ENCODE results near the gene ATP9A.
"Not testable (repeated sequence)": the region's sequence is repeated elsewhere in the genome, so short reads cannot be mapped to it uniquely, and the experiment has no call there.

Gene ATP9A

GRCh38 chr20:51593584-51593983 is 174.6 kb downstream of the ATP9A start:
- no peak for DNase-seq

DNA sequence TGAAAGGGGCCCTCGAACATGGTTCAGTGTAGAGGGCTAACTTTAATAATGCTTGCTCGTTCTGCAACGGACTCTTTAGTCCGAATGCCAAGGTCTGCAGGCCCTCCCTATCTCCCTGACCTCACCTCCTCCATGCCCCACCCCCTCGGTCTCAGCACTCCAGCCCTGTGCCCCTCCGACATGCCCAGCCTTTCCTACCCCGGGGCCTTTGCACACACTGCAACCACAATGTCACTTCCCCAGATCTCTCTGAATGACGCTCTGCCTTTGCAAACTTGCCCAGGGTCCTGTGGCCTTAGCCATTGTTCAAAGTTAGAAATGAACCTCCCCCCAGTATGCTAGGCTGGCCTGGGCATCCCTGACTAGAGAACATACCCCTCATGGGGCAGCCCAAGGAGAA is 175.6 kb downstream of the ATP9A start:
- no peak for DNase-seq

DNA sequence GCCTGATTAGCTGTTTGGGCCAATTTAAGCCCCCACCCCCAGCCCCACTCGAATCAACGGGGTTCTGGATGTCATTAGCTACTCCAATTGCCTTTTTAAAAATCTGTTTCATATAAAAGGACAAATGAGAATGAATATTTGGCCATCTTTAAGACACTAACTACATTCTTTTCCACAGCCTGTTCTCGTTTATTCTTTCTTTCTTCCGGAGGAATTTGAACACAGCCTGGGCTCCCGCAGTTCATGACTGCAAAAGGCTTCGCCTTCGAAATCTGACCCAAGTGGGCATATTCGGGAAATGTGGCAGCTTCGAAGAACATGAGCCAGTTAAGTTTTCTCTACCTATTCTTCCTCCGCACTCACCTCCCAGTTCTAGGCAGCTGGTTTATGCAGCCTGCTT is 176.3 kb downstream of the ATP9A start:
- DNase-seq, result no peak

DNA sequence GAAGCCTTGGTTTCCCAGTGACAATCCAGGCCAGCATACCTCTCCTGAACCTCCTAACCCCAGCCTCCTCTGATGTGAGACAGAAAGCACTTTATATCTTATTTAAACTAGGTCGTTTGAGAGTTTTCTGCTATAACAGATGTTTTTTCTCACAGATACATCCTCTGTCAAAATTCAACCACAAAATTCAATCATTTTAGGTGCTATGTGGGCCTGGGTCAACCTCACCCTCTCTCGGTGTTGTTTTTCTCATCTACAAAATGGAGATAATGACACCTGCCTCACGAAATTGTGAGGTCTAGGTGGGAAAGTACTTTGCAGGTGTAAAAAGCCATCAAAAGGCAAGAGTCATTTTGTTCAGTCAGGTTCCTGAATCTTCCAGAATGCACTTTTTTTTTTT is 179.4 kb downstream of the ATP9A start:
- DNase-seq, result no peak

- no peak for DNase-seq
These were observed 181.0 kb downstream of the ATP9A start for GRCh38 chr20:51587145-51587544.

DNA sequence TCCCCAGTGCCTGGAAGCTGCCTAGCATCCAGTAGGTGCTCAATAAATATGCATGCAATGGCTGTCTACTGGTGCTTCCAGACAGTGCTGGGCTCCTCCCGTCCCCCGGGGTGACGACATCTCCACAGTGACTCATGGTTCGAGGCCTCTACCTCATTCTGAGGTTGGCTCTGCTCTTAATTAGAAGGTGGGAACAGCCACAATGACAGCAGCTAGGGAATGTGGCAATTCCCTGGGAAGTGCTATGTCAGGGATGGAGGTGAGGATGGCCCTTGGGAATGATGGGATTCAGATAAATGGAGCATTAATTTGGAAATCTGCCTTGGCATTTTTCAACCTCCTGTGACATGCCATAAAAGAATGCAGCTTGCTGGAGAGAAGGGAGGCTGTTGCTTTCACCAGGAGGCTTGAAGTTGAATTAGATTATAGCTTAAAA is 182.2 kb downstream of the ATP9A start:
- no peak for DNase-seq

DNA sequence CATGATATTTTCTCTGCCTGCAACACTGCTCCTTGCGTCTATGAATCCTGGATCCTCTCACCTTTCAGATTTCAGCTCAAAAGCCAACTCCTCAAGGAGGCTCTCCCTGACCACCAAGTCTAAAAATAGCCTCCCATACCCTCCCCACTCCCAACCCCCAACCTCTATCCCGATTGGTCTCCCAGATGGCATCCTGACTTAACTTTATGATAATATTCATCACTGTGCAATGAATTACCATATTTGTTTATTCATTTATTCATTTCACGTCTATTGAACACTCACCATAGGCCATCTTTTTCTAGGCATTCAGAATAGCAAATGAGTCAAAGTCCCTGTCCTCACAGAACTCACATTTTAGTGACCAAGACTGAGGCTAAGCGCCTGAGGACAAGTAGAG is 183.0 kb downstream of the ATP9A start:
- DNase-seq, result no peak

GRCh38 chr20:51584737-51585136 is 183.5 kb downstream of the ATP9A start:
- DNase-seq, result no peak

DNA sequence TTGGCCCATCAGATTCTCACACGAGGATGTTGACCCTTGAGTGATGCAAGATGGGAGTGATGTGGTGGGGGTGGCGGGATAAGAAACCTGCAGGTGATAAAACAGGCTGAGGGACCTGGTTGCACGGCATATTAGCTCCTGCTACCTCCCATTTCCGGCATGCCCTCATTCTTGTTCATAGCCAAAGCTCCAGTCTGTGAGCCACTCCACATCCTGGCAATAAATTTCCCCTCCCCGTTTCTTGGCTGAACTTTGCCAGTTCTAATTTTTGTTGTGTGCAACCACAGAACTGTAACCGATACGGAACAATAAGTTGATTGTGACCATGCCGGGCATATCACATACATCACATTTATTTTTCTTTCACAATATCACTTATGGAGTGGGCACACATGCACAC is 184.1 kb downstream of the ATP9A start:
- no peak for DNase-seq

DNA sequence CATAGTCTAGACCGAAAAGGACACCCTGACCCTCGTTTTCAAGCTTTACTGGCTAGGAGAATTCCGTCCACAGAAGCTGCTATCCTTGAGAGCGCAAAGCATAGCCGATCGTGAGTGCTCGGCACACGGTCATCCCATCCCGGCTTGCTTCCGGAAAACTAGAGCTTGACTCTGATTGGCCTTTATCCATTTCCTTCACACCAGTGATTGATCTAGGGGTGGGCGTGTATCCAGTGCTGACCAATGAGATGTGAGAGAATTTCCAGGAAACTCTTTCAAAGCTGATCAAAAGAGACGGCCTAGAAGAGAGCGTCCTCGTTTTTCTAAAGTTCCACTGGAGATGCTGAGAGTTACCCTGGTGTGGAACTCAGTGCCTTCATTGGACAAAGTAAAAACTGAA is 184.7 kb downstream of the ATP9A start:
- DNase-seq, result no peak

- no peak for DNase-seq
These were observed 185.1 kb downstream of the ATP9A start for GRCh38 chr20:51583073-51583472.

DNA sequence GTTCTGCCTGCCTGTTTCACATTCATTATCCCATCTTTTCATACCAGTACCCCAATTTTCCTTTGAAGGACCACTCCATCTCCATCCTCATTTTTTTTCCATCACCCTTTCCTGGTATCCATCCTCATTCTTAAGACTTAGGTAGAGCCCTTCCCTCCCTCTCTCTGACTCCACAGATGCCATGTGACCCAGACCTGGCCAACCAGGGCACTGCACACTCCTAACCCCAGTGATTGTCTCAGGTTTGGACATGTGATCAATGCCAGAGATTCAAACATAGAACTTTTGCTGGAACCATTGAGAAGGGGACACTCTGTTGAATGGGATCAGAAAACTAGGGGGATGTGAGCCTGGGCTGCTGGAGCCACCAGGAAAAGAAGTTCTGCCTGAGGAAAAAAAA is 186.6 kb downstream of the ATP9A start:
- DNase-seq, result no peak

DNA sequence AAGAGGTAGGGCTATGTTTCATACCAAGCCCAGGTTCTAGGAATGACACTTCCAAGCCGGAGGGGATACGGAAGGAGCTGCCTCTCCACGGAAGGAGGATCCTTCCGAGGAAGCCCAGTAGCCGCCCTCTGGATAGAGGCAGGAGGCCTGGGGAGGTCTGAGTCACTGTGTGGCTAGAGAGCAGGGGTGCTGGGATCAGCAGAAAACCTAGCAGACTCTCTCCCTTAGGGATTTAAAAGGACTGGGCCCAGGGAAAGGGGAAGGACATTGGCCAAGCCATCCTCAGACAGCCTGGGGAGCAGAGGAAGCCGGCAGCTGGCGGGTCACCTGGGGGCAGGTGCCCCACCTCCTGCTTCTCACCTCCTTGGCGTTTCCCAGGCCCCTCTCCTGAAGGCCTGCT is 189.1 kb downstream of the ATP9A start:
- DNase-seq, result no peak

DNA sequence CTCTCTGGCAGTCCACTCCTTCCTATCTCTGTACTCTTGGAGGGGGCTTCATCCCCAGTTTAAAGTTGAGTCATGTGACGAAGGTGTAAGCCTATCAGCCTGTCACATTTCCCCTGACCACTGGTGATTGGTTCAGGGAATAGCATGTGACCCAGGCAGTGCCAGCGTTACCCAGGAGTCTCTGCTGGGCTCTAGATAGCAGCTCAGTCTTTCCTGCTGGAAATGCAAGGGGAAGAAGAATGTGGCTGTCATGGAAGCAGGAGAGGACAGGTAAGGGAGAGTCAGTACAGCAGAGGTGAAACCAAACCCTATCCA is 190.1 kb downstream of the ATP9A start:
- no peak for DNase-seq

DNA sequence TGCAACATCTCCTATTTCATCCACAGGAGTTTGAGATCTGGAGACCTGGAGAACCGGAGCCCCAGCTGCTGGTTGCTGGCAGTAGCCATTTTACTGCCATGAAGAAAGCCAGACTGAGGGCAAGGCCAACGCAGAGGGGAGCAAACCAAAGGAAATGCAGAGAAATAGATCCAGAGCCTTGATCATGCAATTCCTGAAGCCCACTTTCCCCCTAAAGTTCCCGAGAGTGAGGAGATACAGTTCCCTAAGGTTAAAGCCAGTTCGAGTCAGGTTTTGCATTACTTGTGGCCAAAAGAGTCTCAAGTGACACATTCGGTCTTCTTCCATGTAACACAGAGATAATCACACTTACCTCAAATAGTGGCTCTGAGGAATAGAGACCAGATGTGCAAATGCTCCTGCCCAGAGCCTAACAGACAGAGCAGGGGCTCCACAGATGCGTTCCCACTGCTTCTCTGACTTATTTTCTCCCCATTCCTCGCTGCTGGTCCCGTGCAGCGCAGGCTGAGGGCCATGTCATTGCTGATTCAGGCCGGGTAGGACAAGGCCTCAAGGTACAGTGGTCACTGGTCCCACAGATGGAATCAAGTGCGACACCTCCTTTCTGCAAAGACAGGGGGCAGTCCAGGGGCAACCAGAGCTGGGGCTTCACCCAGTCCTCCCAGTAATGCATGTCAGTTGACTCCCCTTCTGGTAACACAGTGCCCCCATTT is 190.6 kb downstream of the ATP9A start:
- no peak for DNase-seq

GRCh38 chr20:51575486-51575885 is 192.7 kb downstream of the ATP9A start:
- DNase-seq, result no peak

DNA sequence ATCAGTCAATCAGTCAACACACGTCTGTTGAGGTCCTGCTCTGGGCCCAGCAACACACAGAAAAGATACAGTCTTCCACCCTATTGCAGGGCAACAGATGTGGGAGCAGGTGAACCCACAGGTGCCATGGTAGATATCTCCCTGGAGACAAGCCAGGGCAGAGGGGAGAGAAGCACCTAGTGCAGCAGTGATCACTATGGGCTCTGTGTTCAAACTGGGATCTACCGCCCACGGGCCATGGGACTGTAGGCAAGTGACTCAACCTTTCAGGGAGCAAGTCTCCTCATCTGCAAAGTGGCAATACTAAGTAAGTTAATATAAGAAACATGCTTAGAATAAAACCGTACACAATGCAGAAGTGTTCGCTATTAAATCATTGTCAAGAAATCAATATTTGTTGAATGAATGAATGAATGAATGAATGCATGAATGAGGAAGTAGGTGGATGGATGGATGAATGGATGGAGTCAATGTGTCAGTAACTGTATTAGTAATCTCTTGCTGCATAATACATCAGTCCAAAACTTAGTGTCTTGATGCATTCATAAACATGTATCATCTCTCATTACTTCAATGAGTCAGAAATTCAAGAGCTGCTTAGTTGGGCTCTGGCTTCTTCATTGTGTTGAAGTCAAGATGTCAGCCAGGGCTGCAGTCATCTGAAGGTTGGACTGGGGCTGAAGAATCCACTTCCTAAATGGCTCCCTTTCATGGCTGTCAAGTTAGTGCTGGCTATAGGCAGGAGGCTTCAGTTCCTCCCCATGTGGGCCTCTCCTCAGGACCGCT is 193.7 kb downstream of the ATP9A start:
- DNase-seq, result no peak

GRCh38 chr20:51573576-51574243 is 194.5 kb downstream of the ATP9A start:
- no peak for DNase-seq

DNA sequence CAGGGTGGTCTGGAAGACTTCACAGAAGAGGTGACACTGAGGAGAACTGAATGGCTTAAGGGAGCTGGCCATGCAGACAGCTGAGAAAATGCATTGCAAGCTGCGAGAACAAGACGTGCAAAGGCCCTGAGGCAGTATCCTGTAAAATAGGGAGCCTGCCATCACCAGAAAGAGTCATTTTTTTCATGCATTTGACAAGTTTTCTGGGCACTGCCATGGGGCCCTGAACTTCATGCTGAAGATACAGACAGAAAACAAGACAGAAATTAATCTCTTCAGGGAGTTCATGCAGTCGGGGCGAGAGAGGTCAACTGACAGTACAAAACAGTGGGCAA is 196.8 kb downstream of the ATP9A start:
- no peak for DNase-seq

- no peak for DNase-seq
These were observed 197.3 kb downstream of the ATP9A start for GRCh38 chr20:51570739-51571459.

GRCh38 chr20:51569815-51570738 is 198.1 kb downstream of the ATP9A start:
- DNase-seq, result no peak

GRCh38 chr20:51568533-51568932 is 199.7 kb downstream of the ATP9A start:
- DNase-seq, result not testable (repeated sequence)

GRCh38 chr20:51567622-51568021 is 200.6 kb downstream of the ATP9A start:
- DNase-seq, result no peak
